GM19043 (cell line): ENCODE measurements around the gene SLC35B4.

ENCODE experiments used
- ATAC-seq: cut with Tn5 transposase; IDR thresholded peaks from one replicate; pipeline ENCODE4 v1.9.1; 2021; ENCODE audit warnings: low read depth; ENCODE audit not compliant: unreplicated experiment

SLC35B4 gene

GRCh38 chr7:134333943-134334342 lies 17.2 kb upstream of the SLC35B4 start:
- no peak for ATAC-seq

GRCh38 chr7:134332892-134333291 lies 16.2 kb upstream of the SLC35B4 start:
- ATAC-seq: no peak

DNA sequence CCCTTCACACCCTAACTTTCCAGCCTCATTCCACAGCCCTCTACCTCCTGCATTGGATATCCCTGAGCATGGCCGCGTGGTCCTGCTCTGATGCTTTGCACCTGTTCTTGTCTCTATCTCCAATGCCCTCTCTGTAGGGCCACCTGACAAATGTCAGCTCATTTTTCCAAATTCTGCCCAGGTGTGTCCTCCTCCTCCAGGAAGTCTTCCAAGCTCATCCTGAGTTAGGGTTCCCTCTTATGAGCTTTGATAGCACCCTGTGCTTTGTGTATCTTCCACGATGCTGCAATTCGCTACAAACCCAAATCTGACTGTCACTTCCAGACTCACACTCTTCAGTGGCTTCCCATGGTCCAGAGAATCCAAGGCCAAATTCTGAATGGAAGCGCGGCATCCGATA lies 14.7 kb upstream of the SLC35B4 start:
- no peak for ATAC-seq

DNA sequence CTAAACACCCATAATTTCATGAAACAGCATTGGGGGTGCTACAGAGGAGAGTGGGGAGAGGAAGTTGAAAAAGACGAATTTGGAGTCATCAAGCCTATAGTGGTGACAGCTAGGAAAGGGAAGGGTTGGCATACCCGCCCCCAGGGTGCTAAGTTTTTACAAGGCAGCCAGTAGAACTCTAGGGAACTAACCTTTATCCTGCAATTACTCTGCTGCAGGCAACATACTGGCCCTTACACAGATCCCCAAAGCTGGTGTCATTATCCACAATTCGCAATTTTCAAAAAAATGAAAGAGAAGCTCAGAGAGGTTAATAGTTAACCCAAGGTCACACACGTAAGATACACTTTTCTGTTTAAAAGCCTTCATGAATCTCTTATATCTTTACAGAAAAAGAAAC lies 14.2 kb upstream of the SLC35B4 start:
- no peak for ATAC-seq

- no peak for ATAC-seq
Observed at GRCh38 chr7:134329614-134330346, 13.1 kb upstream of the SLC35B4 start.

GRCh38 chr7:134328900-134329299 lies 12.2 kb upstream of the SLC35B4 start:
- ATAC-seq: no peak

GRCh38 chr7:134327896-134328295 lies 11.2 kb upstream of the SLC35B4 start:
- peak; percentile 83 for ATAC-seq

GRCh38 chr7:134324107-134324506 lies 7.4 kb upstream of the SLC35B4 start:
- no peak for ATAC-seq

GRCh38 chr7:134320201-134320600 lies 3.5 kb upstream of the SLC35B4 start:
- no peak for ATAC-seq

- ATAC-seq: no peak
Observed at GRCh38 chr7:134318443-134318842, 1.7 kb upstream of the SLC35B4 start.

DNA sequence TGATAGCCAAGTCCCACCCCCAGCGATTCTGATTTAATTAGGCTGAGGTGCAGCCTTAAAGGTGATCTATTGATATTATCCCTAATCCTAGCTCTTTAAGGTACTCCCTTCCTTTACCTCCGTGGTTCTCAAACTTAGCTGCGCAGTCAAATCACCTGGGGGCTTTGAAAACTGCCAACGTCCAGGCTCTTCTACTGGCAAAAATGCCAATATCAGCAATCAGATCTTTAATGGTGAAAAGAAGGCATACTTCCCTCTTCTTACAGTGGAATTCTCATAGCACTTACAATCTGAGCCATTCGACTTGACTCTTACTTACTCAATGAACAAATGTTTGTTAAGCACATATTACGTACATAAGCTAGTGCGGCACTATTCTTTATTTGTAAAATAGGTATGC lies 704 bp upstream of the SLC35B4 start:
- no peak for ATAC-seq

GRCh38 chr7:134315679-134316538 lies 821 bp downstream of the SLC35B4 start:
- no peak for ATAC-seq

- no peak for ATAC-seq
Observed at GRCh38 chr7:134313543-134313942, 3.2 kb downstream of the SLC35B4 start.

- ATAC-seq: no peak
Observed at GRCh38 chr7:134312717-134313116, 4.0 kb downstream of the SLC35B4 start.

- no peak for ATAC-seq
Observed at GRCh38 chr7:134311807-134312206, 4.9 kb downstream of the SLC35B4 start.

- ATAC-seq: no peak
Observed at GRCh38 chr7:134308548-134308947, 8.2 kb downstream of the SLC35B4 start.

DNA sequence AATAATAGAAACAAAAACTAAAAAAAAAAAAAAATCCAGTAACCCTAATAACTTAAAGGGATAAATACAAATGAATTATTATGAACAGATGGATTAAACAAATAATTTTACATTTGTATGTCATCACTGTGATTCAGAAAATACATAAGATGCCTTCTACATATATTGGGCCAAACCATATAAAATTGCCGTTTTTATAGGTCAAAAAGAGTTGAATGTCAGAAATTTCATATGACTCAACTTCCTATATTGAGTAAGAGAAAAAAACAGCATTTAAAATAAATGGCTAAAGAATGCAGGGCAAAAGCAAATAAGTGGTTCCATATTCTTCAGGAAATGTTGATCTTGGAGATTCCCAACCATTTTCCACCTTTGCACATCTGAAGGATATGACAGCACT lies 9.4 kb downstream of the SLC35B4 start:
- ATAC-seq: no peak

DNA sequence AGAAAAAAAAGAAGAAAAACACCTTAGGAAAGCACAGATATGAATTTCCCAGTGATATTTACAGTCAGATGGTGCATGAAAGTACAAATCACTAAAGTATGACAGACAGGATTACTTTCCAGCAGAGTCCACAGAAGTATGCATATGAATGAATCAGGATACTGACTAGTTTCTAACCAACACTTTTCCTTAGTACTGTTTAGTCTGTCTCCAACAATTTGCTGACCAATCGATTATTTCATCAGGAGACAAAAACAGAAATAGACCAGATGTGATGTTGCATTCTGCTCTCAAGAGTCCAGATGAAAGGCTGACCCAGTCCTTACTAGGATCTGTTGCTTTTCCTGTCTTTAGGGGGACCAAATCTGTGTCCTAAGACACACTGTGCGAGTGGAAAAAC lies 14.6 kb downstream of the SLC35B4 start:
- no peak for ATAC-seq

- ATAC-seq: no peak
Observed at GRCh38 chr7:134301592-134301991, 15.1 kb downstream of the SLC35B4 start.

DNA sequence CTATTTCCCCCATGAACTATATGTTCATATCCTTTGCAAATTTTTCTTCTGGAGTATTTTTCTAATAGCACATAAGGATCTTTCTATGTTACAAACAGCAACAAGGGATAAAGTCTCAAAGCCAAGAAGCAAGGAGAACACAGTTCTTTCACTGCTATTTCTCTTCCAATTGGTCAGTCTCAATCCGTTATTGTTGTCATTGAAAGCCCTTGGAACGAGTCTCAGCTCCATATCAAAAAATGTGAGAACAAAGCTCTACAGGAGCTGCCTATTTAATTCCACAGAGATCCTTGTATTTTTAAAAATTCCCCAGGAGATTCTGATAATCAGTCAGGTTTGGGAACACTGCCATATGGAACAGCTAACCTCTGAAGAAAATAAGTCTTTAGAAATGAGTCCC lies 15.7 kb downstream of the SLC35B4 start:
- no peak for ATAC-seq

DNA sequence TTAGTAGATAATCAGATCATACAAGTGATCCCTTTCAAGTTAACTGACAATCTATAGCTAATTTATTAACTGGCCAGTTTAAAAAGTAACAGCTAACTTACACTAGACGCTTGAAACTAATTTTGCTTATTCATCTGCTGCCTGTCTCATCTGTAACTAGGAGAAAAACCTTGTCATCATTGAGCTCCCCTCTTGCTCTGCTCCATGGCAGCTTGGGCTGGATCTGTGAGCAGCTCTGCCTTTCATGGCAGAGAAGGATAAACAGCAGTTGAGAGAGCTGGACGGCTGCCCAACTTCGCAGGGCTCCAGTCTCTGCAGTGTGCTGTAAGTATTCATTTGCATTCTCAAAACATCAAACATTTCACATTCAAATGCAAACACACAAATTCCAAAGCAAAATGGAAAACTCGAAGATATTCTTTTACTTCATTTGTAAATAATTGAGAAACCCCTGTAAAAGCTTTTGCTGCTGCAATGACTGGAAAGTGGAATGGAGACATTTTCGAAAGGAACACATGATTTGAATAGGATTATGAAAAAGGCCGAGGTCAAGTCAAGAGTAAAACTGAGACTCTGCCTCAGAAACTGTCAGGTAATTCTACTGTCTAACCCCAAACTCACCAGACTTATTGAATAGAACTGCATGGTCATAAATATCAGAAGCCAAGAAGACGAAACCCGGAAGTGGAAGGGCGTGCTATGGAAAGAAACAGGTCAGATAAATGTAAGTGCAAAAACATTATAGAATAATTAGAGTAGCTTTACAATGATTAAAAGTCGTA lies 17.6 kb downstream of the SLC35B4 start:
- ATAC-seq: peak; percentile 65
